Pancreas (tissue), 10 donors: ENCODE measurements around the gene ARPC5L. TPM values are rescaled to one million over a fixed set of nuclear protein-coding genes. Genes with fewer than 3 reads are reported as not detected.

ENCODE experiments used
- ATAC-seq, 4 donors: fragments of 200-7000 bp; cut with Tn5 transposase; one replicate each; pipeline versions ENCODE4 v1.8.0 to v1.9.1; 2020; ENCODE audit warnings: mild to moderate bottlenecking in 4 of 4, moderate library complexity in 4 of 4
- DNase-seq, 6 donors: peaks; one replicate each; pipeline ENCODE4 v3.0.0-alpha.2; 2020
- FAIRE-seq: peaks from 2 replicates; lab custom pipeline; 2012; peaks lifted over from hg19 to GRCh38; lab: Jason Lieb, UNC
- H3K27ac ChIP-seq, 4 donors: fragments of 200-600 bp; sonication (generic); 1 replicate in 3 of 4; 2 replicates in 1 of 4; pipeline versions ENCODE4 v1.5.0 to v1.8.0; 2020
- H3K27me3 ChIP-seq, 4 donors: fragments of 200-600 bp; one replicate each; pipeline ENCODE4 v1.8.0; 2021
- H3K36me3 ChIP-seq, 3 donors: fragments of 200-600 bp; sonication (generic) in 1 of 3; one replicate each; pipeline versions ENCODE4 v1.5.0 to v1.8.0; 2020 to 2021
- H3K4me1 ChIP-seq, 3 donors: fragments of 200-600 bp; one replicate each; pipeline ENCODE4 v1.8.0; 2021
- H3K4me3 ChIP-seq, 4 donors: fragments of 200-600 bp; sonication (generic) in 2 of 4; one replicate each; pipeline versions ENCODE4 v1.5.0 to v1.8.0; 2020 to 2021
- H3K9me3 ChIP-seq, 4 donors: fragments of 200-600 bp; one replicate each; pipeline ENCODE4 v1.8.0; 2021
- WGBS, 2 donors: extraction: QIAGEN DNeasy Blood & Tissue Kit; methylation state at CpG; one replicate each; pipeline ENCODE4 v1.1.7; 2013; 5-methylcytosine and 5-hydroxymethylcytosine counted together
- intact Hi-C, 3 donors: fragments of 100-400 bp; cut with DNase I; formaldehyde crosslinking; loops; one replicate each; pipeline versions ENCODE4 v1.11.1 to v1.14.2; 2022
- polyA plus RNA-seq, 2 donors: library from polyadenylated mRNA; stranded (reverse); fragments of 200-250 nt; gene quantifications; one replicate each; pipeline ENCODE4 v1.2.3, GENCODE V29; 2013
- total RNA-seq, 6 donors: library from RNA; stranded (reverse); fragmentation: NEBNext Ultra II Directional in 4 of 6; extraction: Animal tissue kit (Norgen Biotek cat#: 25700) in 4 of 6; gene quantifications; one replicate each; pipeline versions ENCODE4 v1.2.1 to v1.2.4, GENCODE V29; 2021 to 2023
- TF ChIP-seq, protein P1 (sequence below), 4 donors: fragments of 200-600 bp; sonication (generic) in 3 of 4; IDR thresholded peaks; one replicate each; pipeline versions ENCODE4 v1.5.0 to v1.8.0; 2021; ENCODE audit warnings: antibody characterized with exemption in 4 of 4
- donor health status: healthy with polysubstance abuse.
- donor health status: DM: no; HTN: no; CAD: no; lungs with moderate emphysema.
- donor health status: DM: no; HTN: no; CAD: no.
- donor health status: control.
- donor health status: control.
- donor health status: Bipolar disorder and iron deficiency.
- donor health status: DM: yes; HTN: yes; CAD: no.
- donor health status: DM: no; HTN: no; CAD: no.
- donor health status: DM: no; HTN: no; CAD: no.
- donor health status: DM: yes; HTN: yes; CAD: no.

Gene ARPC5L
- total and polyA plus RNA-seq, 8 donors = 7.0 to 24.4 (median 12.2) TPM

DNA sequence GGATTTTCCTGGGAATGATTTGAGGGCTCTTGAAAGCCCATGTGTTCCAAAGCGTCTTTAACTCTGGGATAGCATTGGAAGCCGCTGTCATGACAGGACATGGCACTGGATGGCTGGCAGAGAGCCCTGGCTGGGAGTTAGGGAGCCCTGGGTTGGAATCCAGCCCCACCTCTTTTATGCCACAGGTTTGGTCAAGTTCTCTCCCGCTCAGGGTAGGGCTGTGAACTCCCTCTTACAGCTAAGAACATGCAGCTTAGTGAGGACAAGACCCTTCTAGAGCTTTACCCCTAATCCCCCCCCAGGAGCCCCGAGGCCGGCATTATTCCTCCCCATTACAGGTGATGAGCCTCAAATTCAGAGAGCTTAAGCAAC lies 47.8 kb upstream of the ARPC5L start:
- WGBS, 2 donors = 84% methylated on average over 5 of the region's 5 CpGs
- no peak for FAIRE-seq
- DNase-seq = no peak
- TF ChIP-seq, protein P1, sequence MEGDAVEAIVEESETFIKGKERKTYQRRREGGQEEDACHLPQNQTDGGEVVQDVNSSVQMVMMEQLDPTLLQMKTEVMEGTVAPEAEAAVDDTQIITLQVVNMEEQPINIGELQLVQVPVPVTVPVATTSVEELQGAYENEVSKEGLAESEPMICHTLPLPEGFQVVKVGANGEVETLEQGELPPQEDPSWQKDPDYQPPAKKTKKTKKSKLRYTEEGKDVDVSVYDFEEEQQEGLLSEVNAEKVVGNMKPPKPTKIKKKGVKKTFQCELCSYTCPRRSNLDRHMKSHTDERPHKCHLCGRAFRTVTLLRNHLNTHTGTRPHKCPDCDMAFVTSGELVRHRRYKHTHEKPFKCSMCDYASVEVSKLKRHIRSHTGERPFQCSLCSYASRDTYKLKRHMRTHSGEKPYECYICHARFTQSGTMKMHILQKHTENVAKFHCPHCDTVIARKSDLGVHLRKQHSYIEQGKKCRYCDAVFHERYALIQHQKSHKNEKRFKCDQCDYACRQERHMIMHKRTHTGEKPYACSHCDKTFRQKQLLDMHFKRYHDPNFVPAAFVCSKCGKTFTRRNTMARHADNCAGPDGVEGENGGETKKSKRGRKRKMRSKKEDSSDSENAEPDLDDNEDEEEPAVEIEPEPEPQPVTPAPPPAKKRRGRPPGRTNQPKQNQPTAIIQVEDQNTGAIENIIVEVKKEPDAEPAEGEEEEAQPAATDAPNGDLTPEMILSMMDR (IDR thresholded peaks at IDR 0.05) = no peak
- Histone ChIP-seq H3K36me3 (no peaks in the 10 kb centered on the region), H3K27ac (no peak overlapping the region), H3K4me3 (no peak overlapping the region), H3K27me3 (no peaks in the 10 kb centered on the region), H3K9me3 (no peaks in the 10 kb centered on the region), H3K4me1 (peaks cover 0 to 11% (median 9%) of the 10 kb centered on the region in 3 donors)
- no peak for ATAC-seq
- intact Hi-C loops = no loop called here

DNA sequence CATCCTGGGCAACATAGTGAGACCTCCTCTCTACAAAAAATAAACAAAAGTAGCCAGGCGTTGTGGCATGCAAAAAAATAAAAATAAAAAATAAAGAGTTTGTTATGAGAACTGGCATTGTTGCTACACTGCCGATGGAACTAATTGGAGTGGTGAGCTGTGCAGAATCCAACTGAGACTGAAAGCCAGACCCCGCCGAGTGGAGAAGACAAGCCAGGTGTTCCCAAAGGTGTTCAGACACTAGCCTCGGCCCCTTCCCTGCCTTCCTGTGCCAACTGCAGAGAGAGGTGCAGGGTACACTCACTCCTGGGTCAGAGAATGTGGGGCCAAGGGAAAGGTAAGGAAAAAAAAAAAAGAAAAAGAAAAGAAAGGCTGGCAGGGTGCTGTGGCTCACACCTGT lies 46.3 kb upstream of the ARPC5L start:
- peaks cover 0 to 17% (median 15%) of the 10 kb centered on the region in 3 donors for H3K4me1 ChIP-seq
- 92 to 93% methylated on average over 5 of the region's 5 CpGs for WGBS, 2 donors
- DNase-seq (no peak), FAIRE-seq (no peak), ATAC-seq (no peak)
- TF ChIP-seq, protein P1 (IDR thresholded peaks at IDR 0.05) = no peak
- no peak overlapping the region for H3K4me3 ChIP-seq
- H3K36me3 ChIP-seq = no peaks in the 10 kb centered on the region
- intact Hi-C loops = no loop called here
- H3K27me3 ChIP-seq = no peaks in the 10 kb centered on the region
- no peak overlapping the region for H3K27ac ChIP-seq
- H3K9me3 ChIP-seq = no peaks in the 10 kb centered on the region

DNA sequence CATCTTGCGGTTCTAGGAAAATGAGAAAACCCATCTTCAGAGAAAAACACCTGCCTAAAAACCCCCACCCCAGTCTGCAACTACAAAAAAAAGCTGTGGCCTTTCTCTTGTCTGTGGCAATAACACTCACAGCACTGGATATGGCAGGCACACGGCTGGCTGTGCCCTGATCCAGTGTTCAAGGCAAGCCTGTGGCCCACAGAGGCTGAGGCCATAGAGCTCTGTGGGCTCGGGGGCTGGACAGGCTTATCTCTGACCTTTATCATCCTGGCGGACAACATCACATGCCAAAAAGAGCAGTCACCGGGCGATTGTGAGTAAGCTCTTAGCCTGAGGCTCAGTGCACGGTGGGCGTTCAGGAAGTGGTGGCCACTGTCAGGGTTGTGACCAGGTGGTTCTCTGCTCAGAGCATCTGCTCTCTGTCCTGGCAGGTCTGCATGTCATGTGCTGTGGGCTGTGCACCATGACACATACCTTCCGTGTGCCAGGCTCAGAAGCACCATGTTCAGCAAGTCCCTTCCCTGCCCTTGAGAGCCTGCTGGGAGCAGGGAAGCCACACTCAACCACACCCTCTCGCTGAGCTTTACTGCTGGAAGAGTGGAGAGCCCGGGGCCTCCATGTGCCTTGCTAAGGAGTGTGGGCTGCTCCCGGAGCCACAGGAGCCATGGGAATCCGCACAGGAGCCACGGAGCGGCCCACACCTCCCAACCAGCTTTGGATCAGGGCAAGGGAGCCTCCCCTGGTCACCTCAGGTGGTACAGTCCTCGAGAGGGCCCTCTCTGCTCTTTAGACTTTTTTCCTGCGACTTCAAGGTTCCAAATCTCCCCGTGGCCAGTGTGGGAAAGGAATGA lies 43.3 kb upstream of the ARPC5L start:
- intact Hi-C loops = no loop called here
- peak in 4 of 6 donors; percentile 78 to 87 (median 80) for DNase-seq
- Histone ChIP-seq H3K4me3 (no peak overlapping the region), H3K4me1 (peaks cover 6 to 25% (median 17%) of the 10 kb centered on the region in 3 donors), H3K9me3 (no peaks in the 10 kb centered on the region), H3K36me3 (no peaks in the 10 kb centered on the region), H3K27ac (peak overlapping the region; percentile 77 to 91 (median 84)), H3K27me3 (no peaks in the 10 kb centered on the region)
- ATAC-seq = peak; percentile 88 to 91 (median 90)
- TF ChIP-seq, protein P1 (IDR thresholded peaks at IDR 0.05) = peak in 1 of 4 donors; percentile 12
- 26 to 27% methylated on average over 18 of the region's 18 CpGs for WGBS, 2 donors
- no peak for FAIRE-seq

DNA sequence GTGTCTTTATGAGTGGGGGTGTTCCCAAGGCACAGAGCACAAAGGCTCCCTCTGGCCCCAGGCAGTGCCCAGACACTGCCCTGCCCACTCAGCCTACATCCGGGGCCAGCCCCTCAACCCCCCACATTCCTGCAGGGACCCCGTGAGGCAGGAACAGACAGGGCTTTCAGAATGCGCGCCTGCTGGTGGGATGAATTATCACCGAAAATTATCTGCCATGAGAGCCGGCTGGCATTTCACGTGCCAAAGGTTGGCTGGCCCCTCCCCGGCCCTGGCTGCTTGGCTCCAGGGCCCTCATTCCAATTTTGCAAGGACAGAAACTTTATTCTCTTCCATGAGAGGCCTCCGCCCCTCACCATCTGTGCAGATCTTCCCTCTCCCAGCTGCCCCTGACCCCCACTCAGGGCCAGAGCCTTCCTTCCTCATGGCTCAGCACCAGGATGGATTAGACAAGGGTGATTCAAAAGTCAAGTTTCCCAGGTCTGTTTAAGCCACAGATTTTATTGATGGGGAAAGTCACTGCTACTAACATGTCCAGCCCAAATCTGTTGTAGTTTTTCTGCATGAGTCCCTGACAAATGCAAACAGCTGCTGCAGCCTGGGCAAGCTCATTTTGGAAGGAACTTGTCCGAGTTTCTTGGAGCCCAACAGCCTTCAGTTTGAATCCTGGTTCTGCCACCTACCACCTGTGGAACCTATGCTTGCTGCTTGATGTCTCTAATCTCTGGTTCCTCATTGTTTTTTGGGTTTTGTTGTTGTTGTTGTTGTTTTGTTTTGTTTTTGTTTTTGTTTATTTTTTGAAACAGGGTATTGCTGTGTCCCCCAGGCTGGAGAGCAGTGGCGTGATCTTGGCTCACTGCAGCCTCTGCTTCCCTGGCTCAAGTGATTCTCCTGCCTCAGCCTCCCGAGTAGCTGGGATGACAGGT lies 41.0 kb upstream of the ARPC5L start:
- peak overlapping the region; percentile 3 to 33 (median 27) for H3K27ac ChIP-seq
- 37% methylated on average over 12 of the region's 12 CpGs for WGBS, 2 donors
- FAIRE-seq = no peak

More for the DNA sequence above, 41.0 kb upstream of the ARPC5L start:
- DNase-seq (peak in 1 of 6 donors; percentile 34), ATAC-seq (peak in 1 of 4 donors; percentile 8)
- H3K27me3 ChIP-seq = no peaks in the 10 kb centered on the region
- intact Hi-C loops = no loop called here
- peaks cover 6 to 25% (median 17%) of the 10 kb centered on the region in 3 donors for H3K4me1 ChIP-seq
- TF ChIP-seq, protein P1 (IDR thresholded peaks at IDR 0.05) = no peak
- H3K36me3 ChIP-seq = no peaks in the 10 kb centered on the region
- no peaks in the 10 kb centered on the region for H3K9me3 ChIP-seq
- no peak overlapping the region for H3K4me3 ChIP-seq
